HG02588 (cell line): ENCODE results near the gene TMEM140.
"Not testable (repeated sequence)": the region's sequence is repeated elsewhere in the genome, so short reads cannot be mapped to it uniquely, and the experiment has no call there.

ENCODE experiments used
- ATAC-seq: cut with Tn5 transposase; IDR thresholded peaks from one replicate; pipeline ENCODE4 v1.9.1; 2021; ENCODE audit warnings: mild to moderate bottlenecking, moderate library complexity; ENCODE audit not compliant: unreplicated experiment

TMEM140 gene

GRCh38 chr7:135147899-135148721 is at the start of gene TMEM140:
TSS of gene TMEM140 (plus strand) at chr7:135148072. CDS start at chr7:135164442, 16,370 bp downstream.
- ATAC-seq, result peak; percentile 70

GRCh38 chr7:135098391-135098790 is 49.5 kb upstream of the TMEM140 start:
- ATAC-seq, result no peak

GRCh38 chr7:135100856-135101255 is 47.0 kb upstream of the TMEM140 start:
- ATAC-seq, result no peak

GRCh38 chr7:135102372-135102771 is 45.5 kb upstream of the TMEM140 start:
- ATAC-seq, result peak; percentile 80

GRCh38 chr7:135109562-135109961 is 38.3 kb upstream of the TMEM140 start:
- ATAC-seq, result no peak

GRCh38 chr7:135109976-135110375 is 37.9 kb upstream of the TMEM140 start:
- no peak for ATAC-seq

- no peak for ATAC-seq
These were observed 36.5 kb upstream of the TMEM140 start for GRCh38 chr7:135111379-135111778.

GRCh38 chr7:135114622-135115021 is 33.2 kb upstream of the TMEM140 start:
- no peak for ATAC-seq

- no peak for ATAC-seq
These were observed 30.8 kb upstream of the TMEM140 start for GRCh38 chr7:135117096-135117495.

GRCh38 chr7:135121868-135122267 is 26.0 kb upstream of the TMEM140 start:
- no peak for ATAC-seq

- not testable (repeated sequence) for ATAC-seq
These were observed 23.2 kb upstream of the TMEM140 start for GRCh38 chr7:135124631-135125030.

- no peak for ATAC-seq
These were observed 18.9 kb upstream of the TMEM140 start for GRCh38 chr7:135128931-135129330.

- ATAC-seq, result no peak
These were observed 18.3 kb upstream of the TMEM140 start for GRCh38 chr7:135129579-135129978.

- ATAC-seq, result no peak
These were observed 3.8 kb upstream of the TMEM140 start for GRCh38 chr7:135143885-135144668.

- peak; percentile 18 for ATAC-seq
These were observed 452 bp upstream of the TMEM140 start for GRCh38 chr7:135147341-135147898.

- ATAC-seq, result no peak
These were observed 2.4 kb downstream of the TMEM140 start for GRCh38 chr7:135150072-135150782.

- no peak for ATAC-seq
These were observed 3.3 kb downstream of the TMEM140 start for GRCh38 chr7:135151132-135151531.

GRCh38 chr7:135151533-135151932 is 3.7 kb downstream of the TMEM140 start:
- ATAC-seq, result no peak

- no peak for ATAC-seq
These were observed 4.6 kb downstream of the TMEM140 start for GRCh38 chr7:135152442-135152841.

- no peak for ATAC-seq
These were observed 6.9 kb downstream of the TMEM140 start for GRCh38 chr7:135154734-135155133.

- ATAC-seq, result no peak
These were observed 8.4 kb downstream of the TMEM140 start for GRCh38 chr7:135156290-135156689.
